GM18868 (cell line): Measurements from ENCODE around the gene HOXA11.
A peak's percentile ranks its signal among the peaks of the same experiment; 100 is the strongest.

ENCODE experiments used
- ATAC-seq: cut with Tn5 transposase; IDR thresholded peaks from one replicate; pipeline ENCODE4 v1.9.1; 2021; ENCODE audit warnings: mild to moderate bottlenecking, moderate library complexity; ENCODE audit not compliant: unreplicated experiment

The HOXA11 gene

GRCh38 chr7:27138472-27138871 lies 46.6 kb downstream of the HOXA11 start:
- ATAC-seq: no peak

GRCh38 chr7:27137640-27138315 lies 47.3 kb downstream of the HOXA11 start:
- ATAC-seq: no peak

- peak; percentile 73 for ATAC-seq
Measured at GRCh38 chr7:27134392-27134791, 50.6 kb downstream of the HOXA11 start.

- ATAC-seq: no peak
Measured at GRCh38 chr7:27133409-27134231, 51.4 kb downstream of the HOXA11 start.

- ATAC-seq: no peak
Measured at GRCh38 chr7:27132978-27133377, 52.1 kb downstream of the HOXA11 start.

GRCh38 chr7:27132214-27132613 lies 52.8 kb downstream of the HOXA11 start:
- no peak for ATAC-seq

- ATAC-seq: no peak
Measured at GRCh38 chr7:27131390-27131819, 53.6 kb downstream of the HOXA11 start.
